ENCODE results near the gene DENND4A. TPM values are rescaled to one million over a fixed set of nuclear protein-coding genes. Genes with fewer than 3 reads are reported as not detected.

DENND4A gene
- total RNA-seq, 4 donors from 2014 or later: 24.4 to 46.4 (median 33.1) TPM

DNA sequence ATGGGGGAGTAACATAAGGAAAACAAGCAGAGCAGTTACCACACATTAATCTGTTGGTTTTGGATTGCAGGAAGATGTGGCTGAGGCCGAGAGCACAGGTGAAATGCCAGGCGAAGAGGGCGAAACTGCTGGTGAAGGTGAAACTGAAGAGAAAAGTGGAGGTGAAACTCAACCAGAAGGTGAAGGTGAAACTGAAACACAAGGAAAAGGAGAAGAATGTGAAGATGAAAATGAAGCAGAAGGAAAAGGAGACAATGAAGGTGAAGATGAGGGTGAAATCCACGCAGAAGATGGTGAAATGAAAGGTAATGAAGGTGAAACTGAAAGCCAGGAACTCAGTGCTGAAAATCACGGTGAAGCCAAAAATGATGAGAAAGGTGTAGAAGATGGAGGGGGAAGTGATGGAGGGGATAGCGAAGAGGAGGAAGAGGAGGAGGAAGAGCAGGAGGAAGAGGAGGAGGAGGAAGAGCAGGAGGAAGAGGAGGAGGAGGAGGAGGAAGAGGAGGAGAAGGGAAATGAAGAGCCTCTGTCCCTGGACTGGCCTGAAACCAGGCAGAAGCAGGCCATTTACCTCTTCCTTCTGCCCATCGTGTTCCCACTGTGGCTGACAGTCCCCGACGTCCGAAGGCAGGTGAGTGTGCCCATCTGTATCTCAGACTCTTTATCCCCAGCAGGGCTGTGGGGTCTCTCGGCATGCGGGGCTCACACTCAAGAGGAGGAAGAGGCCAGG, 141.6 kb downstream of the DENND4A start:
- Histone ChIP-seq H3K9me3 (no peaks in the 10 kb centered on the region), H3K4me1 (no peaks in the 10 kb centered on the region), H3K4me3 (no peak overlapping the region), H3K36me3 (peaks cover 0 to 9% of the 10 kb centered on the region in 2 donors), H3K27ac (no peak overlapping the region), H3K27me3 (no peaks in the 10 kb centered on the region)
- intact Hi-C loops (cut with DNase I; ENCODE audit: low total_unique reads): no loop called here
- in situ Hi-C loops (cut with MboI; ENCODE audit: low sequenced_read_pairs in 4 of 4): no loop called here
- TF ChIP-seq, protein P1, sequence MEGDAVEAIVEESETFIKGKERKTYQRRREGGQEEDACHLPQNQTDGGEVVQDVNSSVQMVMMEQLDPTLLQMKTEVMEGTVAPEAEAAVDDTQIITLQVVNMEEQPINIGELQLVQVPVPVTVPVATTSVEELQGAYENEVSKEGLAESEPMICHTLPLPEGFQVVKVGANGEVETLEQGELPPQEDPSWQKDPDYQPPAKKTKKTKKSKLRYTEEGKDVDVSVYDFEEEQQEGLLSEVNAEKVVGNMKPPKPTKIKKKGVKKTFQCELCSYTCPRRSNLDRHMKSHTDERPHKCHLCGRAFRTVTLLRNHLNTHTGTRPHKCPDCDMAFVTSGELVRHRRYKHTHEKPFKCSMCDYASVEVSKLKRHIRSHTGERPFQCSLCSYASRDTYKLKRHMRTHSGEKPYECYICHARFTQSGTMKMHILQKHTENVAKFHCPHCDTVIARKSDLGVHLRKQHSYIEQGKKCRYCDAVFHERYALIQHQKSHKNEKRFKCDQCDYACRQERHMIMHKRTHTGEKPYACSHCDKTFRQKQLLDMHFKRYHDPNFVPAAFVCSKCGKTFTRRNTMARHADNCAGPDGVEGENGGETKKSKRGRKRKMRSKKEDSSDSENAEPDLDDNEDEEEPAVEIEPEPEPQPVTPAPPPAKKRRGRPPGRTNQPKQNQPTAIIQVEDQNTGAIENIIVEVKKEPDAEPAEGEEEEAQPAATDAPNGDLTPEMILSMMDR (IDR thresholded peaks at IDR 0.05 in 4 of 5, conservative IDR thresholded peaks at IDR 0.05 in 1 of 5): no peak
- no peak for TF ChIP-seq POLR2A (IDR thresholded peaks at IDR 0.05)
- ATAC-seq: no peak
- no peak for DNase-seq

- Histone ChIP-seq H3K9me3 (no peaks in the 10 kb centered on the region), H3K4me1 (no peaks in the 10 kb centered on the region), H3K27me3 (no peaks in the 10 kb centered on the region), H3K4me3 (no peak overlapping the region), H3K27ac (no peak overlapping the region), H3K36me3 (no peaks in the 10 kb centered on the region)
- intact Hi-C loops (cut with DNase I; ENCODE audit: low total_unique reads): no loop called here
- DNase-seq (no peak), ATAC-seq (no peak)
- in situ Hi-C loops (cut with MboI; ENCODE audit: low sequenced_read_pairs in 4 of 4): loop anchor here (25.0 kb wide), 3 partner anchors 216 to 641 kb away; partner anchors contain the start of genes RAB11A (in 4 of the 4), DIS3L (in 3 of the 4) and MEGF11 (in 1 of the 4)
- no peak for TF ChIP-seq POLR2A (IDR thresholded peaks at IDR 0.05)
- TF ChIP-seq, protein P1 (IDR thresholded peaks at IDR 0.05 in 4 of 5, conservative IDR thresholded peaks at IDR 0.05 in 1 of 5): no peak
Observed at GRCh38 chr15:65646486-65646885, 145.6 kb downstream of the DENND4A start.

- no peak for TF ChIP-seq POLR2A (IDR thresholded peaks at IDR 0.05)
- TF ChIP-seq, protein P1 (IDR thresholded peaks at IDR 0.05 in 4 of 5, conservative IDR thresholded peaks at IDR 0.05 in 1 of 5): no peak
- ATAC-seq (no peak), DNase-seq (no peak)
- no peaks in the 10 kb centered on the region for H3K9me3 ChIP-seq
- intact Hi-C loops (cut with DNase I; ENCODE audit: low total_unique reads): no loop called here
- H3K4me3 ChIP-seq: no peak overlapping the region
- no peaks in the 10 kb centered on the region for H3K36me3 ChIP-seq
- in situ Hi-C loops (cut with MboI; ENCODE audit: low sequenced_read_pairs in 4 of 4): loop anchor here (25.0 kb wide), 3 partner anchors 217 to 642 kb away; partner anchors contain the start of genes RAB11A (in 4 of the 4), DIS3L (in 3 of the 4) and MEGF11 (in 1 of the 4)
- no peaks in the 10 kb centered on the region for H3K4me1 ChIP-seq
- no peak overlapping the region for H3K27ac ChIP-seq
- no peaks in the 10 kb centered on the region for H3K27me3 ChIP-seq
Observed at GRCh38 chr15:65645392-65645791, 146.7 kb downstream of the DENND4A start.

- H3K4me3 ChIP-seq: no peak overlapping the region
- intact Hi-C loops (cut with DNase I; ENCODE audit: low total_unique reads): no loop called here
- TF ChIP-seq POLR2A (IDR thresholded peaks at IDR 0.05): no peak
- TF ChIP-seq, protein P1 (IDR thresholded peaks at IDR 0.05 in 4 of 5, conservative IDR thresholded peaks at IDR 0.05 in 1 of 5): no peak
- in situ Hi-C loops (cut with MboI; ENCODE audit: low sequenced_read_pairs in 4 of 4): loop anchor here (25.0 kb wide), 3 partner anchors 218 to 643 kb away; partner anchors contain the start of genes RAB11A (in 4 of the 4), DIS3L (in 3 of the 4) and MEGF11 (in 1 of the 4)
- DNase-seq: no peak
- H3K27me3 ChIP-seq: no peaks in the 10 kb centered on the region
- ATAC-seq: no peak
- no peaks in the 10 kb centered on the region for H3K9me3 ChIP-seq
- H3K4me1 ChIP-seq: no peaks in the 10 kb centered on the region
- no peaks in the 10 kb centered on the region for H3K36me3 ChIP-seq
- H3K27ac ChIP-seq: no peak overlapping the region
Observed at GRCh38 chr15:65644282-65644681, 147.8 kb downstream of the DENND4A start.
